Endothelial cell of umbilical vein (primary cell): ENCODE measurements around the gene PSMD5. TPM values are rescaled to one million over a fixed set of nuclear protein-coding genes. Genes with fewer than 3 reads are reported as not detected.

Experiments used
- BruUV-seq: library from RNA; stranded (reverse); fragments of 400-500 nt; replicated peaks from 2 replicates; lab custom pipeline; 2021; lab: Mats Ljungman, UMichigan
- CTCF ChIA-PET: fragments of 300-600, 350-600 bp; sonication (Branson Sonifier 250); formaldehyde crosslinking; loops from one replicate; lab custom pipeline; 2021; ENCODE audit warnings: antibody characterized with exemption, inconsistent platforms; lab: Charles Lee
- POLR2A ChIA-PET: fragments of 300-600, 350-600 bp; sonication (Branson Sonifier 250); formaldehyde crosslinking; loops from one replicate; lab custom pipeline; 2021; ENCODE audit warnings: antibody characterized with exemption, inconsistent platforms; lab: Charles Lee
- DNase-seq: peaks from one replicate; pipeline ENCODE4 v3.0.0-alpha.2; 2011; ENCODE audit warnings: low read depth, low spot score
- FAIRE-seq: peaks from 2 replicates; lab custom pipeline; 2011; peaks lifted over from hg19 to GRCh38; lab: Jason Lieb, UNC
- H2AFZ ChIP-seq: 2 replicates; pipeline ENCODE4 v1.6.0; 2012; ENCODE audit warnings: low read depth, low read length, control low read depth, inconsistent platforms
- H3K27ac ChIP-seq: 2 replicates; pipeline ENCODE4 v1.5.1; 2011; ENCODE audit warnings: low read depth, mild to moderate bottlenecking, control low read depth, low read length, moderate library complexity; ENCODE audit not compliant: insufficient read depth
- H3K27me3 ChIP-seq, 2 experiments: 2 replicates each; pipeline versions ENCODE4 v1.6.0 to v1.6.1; 2011; ENCODE audit warnings: low read length in 2 of 2, mixed read lengths in 1 of 2; ENCODE audit not compliant: control insufficient read depth in 2 of 2, insufficient read depth in 2 of 2
- H3K36me3 ChIP-seq, 2 experiments: 2 replicates in 1 of 2; 3 replicates in 1 of 2; pipeline ENCODE4 v1.5.1; 2011; ENCODE audit warnings: low read length in 2 of 2, mild to moderate bottlenecking in 1 of 2, moderate library complexity in 1 of 2; ENCODE audit not compliant: control insufficient read depth in 2 of 2, insufficient read depth in 2 of 2; ENCODE audit errors: extremely low read depth in 1 of 2
- H3K4me1 ChIP-seq: 3 replicates; pipeline ENCODE4 v1.5.1; 2011; ENCODE audit warnings: mild to moderate bottlenecking, low read length; ENCODE audit not compliant: control insufficient read depth, insufficient read depth; ENCODE audit errors: extremely low read depth
- H3K4me2 ChIP-seq: 2 replicates; pipeline ENCODE4 v1.6.1; 2011; ENCODE audit warnings: low read length, control low read depth, mixed read lengths; ENCODE audit not compliant: insufficient read depth
- H3K4me3 ChIP-seq, 3 experiments: fragments of 200-600 bp in 1 of 3; sonication (generic), shearing (Covaris generic) in 1 of 3; replicated peaks in 1 of 3; 2 replicates each; pipeline ENCODE4 v1.5.1; 2011 to 2016; ENCODE audit warnings: control low read depth in 3 of 3, low read length in 3 of 3, mild to moderate bottlenecking in 2 of 3, inconsistent platforms in 1 of 3, low read depth in 1 of 3, moderate library complexity in 1 of 3; ENCODE audit not compliant: insufficient read depth in 1 of 3
- H3K79me2 ChIP-seq: 2 replicates; pipeline ENCODE4 v1.6.0; 2012; ENCODE audit warnings: low read length, inconsistent platforms; ENCODE audit not compliant: control insufficient read depth, insufficient read depth
- H3K9ac ChIP-seq: replicated peaks from 2 replicates; pipeline ENCODE3; 2011; ENCODE audit warnings: low read length, control low read depth; ENCODE audit not compliant: insufficient read depth; ENCODE audit errors: extremely low read depth
- H3K9me1 ChIP-seq: replicated peaks from 3 replicates; pipeline ENCODE4 v1.6.0; 2011; ENCODE audit warnings: mild to moderate bottlenecking, low read length; ENCODE audit not compliant: control insufficient read depth, insufficient read depth; ENCODE audit errors: extremely low read depth
- H3K9me3 ChIP-seq: replicated peaks from 2 replicates; pipeline ENCODE4 v1.5.1; 2012; ENCODE audit warnings: low read length, inconsistent platforms; ENCODE audit not compliant: control insufficient read depth, insufficient read depth
- H4K20me1 ChIP-seq: replicated peaks from 2 replicates; pipeline ENCODE3; 2011; ENCODE audit warnings: mild to moderate bottlenecking, low read length; ENCODE audit not compliant: control insufficient read depth, insufficient read depth; ENCODE audit errors: extremely low read depth
- CTCF ChIP-seq, 2 donors: IDR thresholded peaks; 1 replicate in 1 of 2; 2 replicates in 1 of 2; pipeline ENCODE4 v1.5.1; 2011; ENCODE audit warnings: low read length in 2 of 2, mild to moderate bottlenecking in 2 of 2, moderate library complexity in 2 of 2, control low read depth in 1 of 2, inconsistent platforms in 1 of 2, low read depth in 1 of 2; ENCODE audit not compliant: insufficient read depth in 1 of 2; ENCODE audit errors: extremely low read depth in 1 of 2
- FOS ChIP-seq: IDR thresholded peaks from 2 replicates; pipeline ENCODE4 v1.6.1; 2011; ENCODE audit warnings: mild to moderate bottlenecking, low read length, moderate library complexity, borderline replicate concordance; ENCODE audit not compliant: insufficient read depth
- MAX ChIP-seq: IDR thresholded peaks from 2 replicates; pipeline ENCODE4 v1.6.1; 2011; ENCODE audit not compliant: insufficient read depth, insufficient read length
- MYC ChIP-seq: IDR thresholded peaks from one replicate; pipeline ENCODE4 v1.6.1; 2011; ENCODE audit warnings: mild to moderate bottlenecking, low read depth, low read length
- POLR2AphosphoS5 ChIP-seq: IDR thresholded peaks from 2 replicates; pipeline ENCODE4 v1.6.1; 2012; ENCODE audit warnings: low read depth, mild to moderate bottlenecking, control low read depth, low read length, moderate library complexity; ENCODE audit not compliant: insufficient read depth
- dilution Hi-C: fragments of 300-500 bp; cut with MboI; formaldehyde crosslinking; loops from one replicate; pipeline ENCODE4 v1.15.0; 2019; ENCODE audit warnings: low sequenced_read_pairs; ENCODE audit not compliant: extremely low pct_ligation_motif_present
- intact Hi-C: fragments of 100-400 bp; cut with micrococcal nuclease; formaldehyde crosslinking; loops from one replicate; pipeline ENCODE4 v1.10.0; 2022
- polyA plus RNA-seq, 4 experiments: library from polyadenylated mRNA; depleted of rRNA in 3 of 4; stranded (reverse) in 3 of 4; unstranded in 1 of 4; fragments of >200 nt; gene quantifications; 2 replicates each; pipeline versions ENCODE4 v1.2.1 to v1.2.3, GENCODE V29; 2011 to 2012; ENCODE audit warnings: missing spikeins in 1 of 4
- total RNA-seq: library from RNA; stranded (reverse); gene quantifications from 2 replicates; pipeline ENCODE4 v1.2.3, GENCODE V29; 2021

PSMD5 gene
- total and polyA plus RNA-seq, 2 donors (not counting 3 experiments of a cell fraction or from before 2014, with no cell fraction given), result 20.4 to 70.2 TPM

- intact Hi-C loops, result no loop called here
- FAIRE-seq (no peak), DNase-seq (no peak)
- Histone ChIP-seq H2AFZ (no peak overlapping the region), H3K9ac (no peak overlapping the region), H3K4me1 (no peaks in the 10 kb centered on the region), H4K20me1 (no peaks in the 10 kb centered on the region), H3K9me1 (no peaks in the 10 kb centered on the region), H3K4me2 (no peak overlapping the region), H3K4me3 (no peak overlapping the region), H3K36me3 (peaks cover 3 to 9% of the 10 kb centered on the region in 2 experiments), H3K79me2 (no peaks in the 10 kb centered on the region), H3K27me3 (no peaks in the 10 kb centered on the region), H3K27ac (no peak overlapping the region), H3K9me3 (no peaks in the 10 kb centered on the region)
- BruUV-seq, result no TSS peak
- dilution Hi-C loops, result no loop called here
- TF ChIP-seq MAX (no peak), MYC (no peak), FOS (no peak), POLR2AphosphoS5 (no peak), CTCF (IDR thresholded peaks at IDR 0.05; ENCODE audit: extremely low read depth in 1 of 2, insufficient read depth in 1 of 2, low read depth in 1 of 2, low read length in 2 of 2) (no peak)
- ChIA-PET POLR2A (interaction anchor here (1.0 kb wide), 1 partner anchor 8 kb away, joined by 3 read pairs; no protein-coding TSS in a partner anchor), CTCF (interaction anchor here (5.7 kb wide), 1 partner anchor 8 kb away, joined by 22 read pairs; no protein-coding TSS in a partner anchor)
Measured at GRCh38 chr9:120854596-120855327, 12.0 kb upstream of the PSMD5 start.
